Bronchial epithelial cell (primary cell): ENCODE measurements around the gene USP35. TPM values are rescaled to one million over a fixed set of nuclear protein-coding genes. Genes with fewer than 3 reads are reported as not detected.

Source experiments
- DNase-seq: peaks from one replicate; pipeline ENCODE4 v3.0.0-alpha.2; 2010; ENCODE audit warnings: low read depth
- FAIRE-seq: peaks from 2 replicates; lab custom pipeline; 2011; peaks lifted over from hg19 to GRCh38; lab: Jason Lieb, UNC
- H3K27me3 ChIP-seq: 2 replicates; pipeline ENCODE4 v1.5.1; 2011; ENCODE audit warnings: low read length; ENCODE audit not compliant: control insufficient read depth, insufficient read depth
- H3K36me3 ChIP-seq: 2 replicates; pipeline ENCODE4 v1.5.1; 2011; ENCODE audit warnings: low read length; ENCODE audit not compliant: control insufficient read depth, insufficient read depth
- H3K4me3 ChIP-seq: 2 replicates; pipeline ENCODE4 v1.5.1; 2011; ENCODE audit warnings: mild to moderate bottlenecking, low read depth, low read length, control low read depth
- CTCF ChIP-seq: IDR thresholded peaks from 2 replicates; pipeline ENCODE4 v1.5.1; 2011; ENCODE audit warnings: mild to moderate bottlenecking, moderate library complexity, low read length, control low read depth, inconsistent platforms; ENCODE audit not compliant: insufficient read depth, severe bottlenecking
- total RNA-seq: library from RNA; depleted of rRNA; stranded (reverse); fragments of >200 nt; gene quantifications from 2 replicates; pipeline ENCODE4 v1.2.1, GENCODE V29; 2014

USP35 gene
- total RNA-seq, 1 donor from 2014 or later, result 3.7 TPM

- FAIRE-seq (no peak), DNase-seq (no peak)
- Histone ChIP-seq H3K36me3 (no peaks in the 10 kb centered on the region), H3K27me3 (no peaks in the 10 kb centered on the region), H3K4me3 (no peak overlapping the region)
- TF ChIP-seq CTCF, result no peak
These were observed 55.4 kb downstream of the USP35 start for GRCh38 chr11:78244080-78244479.

DNA sequence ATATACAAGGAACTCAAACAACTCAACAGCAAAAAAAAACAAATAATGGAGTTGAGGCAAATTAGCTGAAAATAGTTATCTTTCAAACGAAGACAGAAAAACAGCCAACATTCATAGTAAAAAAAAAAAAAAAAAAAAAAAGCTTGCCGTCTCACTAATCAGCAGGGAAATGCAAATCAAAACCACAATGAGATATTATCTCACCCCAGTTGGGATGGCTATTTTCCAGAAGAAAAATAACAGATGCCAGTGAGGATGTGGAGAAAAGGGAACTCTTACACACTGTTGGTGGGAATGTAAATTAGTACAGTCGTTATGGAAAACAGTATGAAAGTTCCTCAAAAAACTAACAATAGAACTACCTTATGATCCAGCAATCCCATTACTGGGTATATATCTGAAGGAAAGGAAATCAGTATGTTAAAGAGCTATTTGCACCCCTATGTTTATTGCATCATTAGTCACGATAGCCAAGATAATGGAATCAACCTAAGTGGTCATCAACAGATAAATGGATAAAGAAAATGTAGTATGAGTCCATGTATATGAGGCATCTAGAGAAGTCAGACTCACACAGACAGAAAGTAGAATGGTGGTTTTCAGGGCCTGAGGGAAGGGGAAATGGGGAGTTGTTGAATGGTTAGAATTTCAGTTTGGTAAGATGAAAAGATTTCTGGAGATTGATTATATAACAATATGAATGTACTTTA, 56.0 kb downstream of the USP35 start:
- Histone ChIP-seq H3K27me3 (no peaks in the 10 kb centered on the region), H3K4me3 (no peak overlapping the region), H3K36me3 (no peaks in the 10 kb centered on the region)
- no peak for FAIRE-seq
- no peak for TF ChIP-seq CTCF
- no peak for DNase-seq

- no peaks in the 10 kb centered on the region for H3K27me3 ChIP-seq
- DNase-seq, result no peak
- no peaks in the 10 kb centered on the region for H3K36me3 ChIP-seq
- H3K4me3 ChIP-seq, result no peak overlapping the region
- no peak for FAIRE-seq
- TF ChIP-seq CTCF, result no peak
These were observed 59.5 kb downstream of the USP35 start for GRCh38 chr11:78248191-78248590.

- Histone ChIP-seq H3K36me3 (no peaks in the 10 kb centered on the region), H3K27me3 (no peaks in the 10 kb centered on the region), H3K4me3 (no peak overlapping the region)
- no peak for TF ChIP-seq CTCF
- FAIRE-seq (no peak), DNase-seq (no peak)
These were observed 60.2 kb downstream of the USP35 start for GRCh38 chr11:78248903-78249302.

GRCh38 chr11:78250099-78250498, 61.4 kb downstream of the USP35 start:
- no peak for TF ChIP-seq CTCF
- DNase-seq (no peak), FAIRE-seq (no peak)
- H3K27me3 ChIP-seq, result no peaks in the 10 kb centered on the region
- no peak overlapping the region for H3K4me3 ChIP-seq
- no peaks in the 10 kb centered on the region for H3K36me3 ChIP-seq

- no peak for TF ChIP-seq CTCF
- Histone ChIP-seq H3K27me3 (no peaks in the 10 kb centered on the region), H3K4me3 (no peak overlapping the region), H3K36me3 (no peaks in the 10 kb centered on the region)
- DNase-seq (no peak), FAIRE-seq (no peak)
These were observed 62.5 kb downstream of the USP35 start for GRCh38 chr11:78251083-78251775.
